ENCODE data around the gene TNFRSF21. TPM values are rescaled to one million over a fixed set of nuclear protein-coding genes. Genes with fewer than 3 reads are reported as not detected.

TNFRSF21 gene
- total and polyA plus RNA-seq, 11 donors, result 2.7 to 18.1 (median 5.6) TPM

DNA sequence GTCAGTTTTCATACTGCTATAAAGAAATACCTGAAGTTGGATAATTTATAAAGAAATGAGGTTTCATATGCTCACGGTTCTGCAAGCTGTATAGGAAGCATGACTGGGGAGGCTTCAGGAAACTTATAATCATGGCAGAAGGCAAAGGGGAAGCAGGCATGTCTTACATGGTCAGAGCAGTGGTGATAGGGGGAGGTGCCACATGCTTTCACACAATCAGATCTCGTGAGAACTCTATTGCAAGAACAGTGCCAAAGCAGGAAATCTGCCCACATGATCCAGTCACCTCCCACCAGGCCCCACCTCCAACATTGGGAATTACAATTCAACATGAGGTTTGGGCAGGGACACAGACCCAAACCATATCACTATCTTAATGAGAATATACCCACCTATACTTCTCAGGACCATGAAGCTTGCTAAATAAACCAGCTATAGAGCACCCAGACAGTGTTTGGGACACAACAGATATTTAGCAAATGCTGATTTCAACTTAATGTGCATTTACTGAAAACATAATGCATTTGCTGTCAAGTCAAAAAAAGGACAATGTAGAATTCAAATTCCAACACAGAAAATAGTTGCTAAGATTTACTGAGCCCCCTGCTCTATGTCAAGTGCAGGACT is 63.8 kb downstream of the TNFRSF21 start:
- ATAC-seq (no peak), DNase-seq (no peak)
- WGBS, 4 donors, result 38 to 47% (median 45%) methylated on average over 2 of the region's 2 CpGs
- H3K9me3 ChIP-seq, result no peaks in the 10 kb centered on the region
- peak overlapping the region in 5 of 12 donors; percentile 18 to 44 (median 40) for H3K27ac ChIP-seq
- H3K27me3 ChIP-seq, result no peaks in the 10 kb centered on the region
- no peak overlapping the region for H3K4me3 ChIP-seq
- TF ChIP-seq POLR2A (IDR thresholded peaks at IDR 0.05), result no peak
- no peak for TF ChIP-seq CTCF (IDR thresholded peaks at IDR 0.05)
- intact Hi-C loops (cut with DNase I), result loop anchor here in 8 of 10 donors (5.0 to 10.0 kb wide), 6 partner anchors 59 to 169 kb away; partner anchors contain the start of gene TNFRSF21 (in 4 of the 8)
- H3K36me3 ChIP-seq, result no peaks in the 10 kb centered on the region
- H3K4me1 ChIP-seq, result peaks cover 0 to 55% (median 40%) of the 10 kb centered on the region in 12 donors

DNA sequence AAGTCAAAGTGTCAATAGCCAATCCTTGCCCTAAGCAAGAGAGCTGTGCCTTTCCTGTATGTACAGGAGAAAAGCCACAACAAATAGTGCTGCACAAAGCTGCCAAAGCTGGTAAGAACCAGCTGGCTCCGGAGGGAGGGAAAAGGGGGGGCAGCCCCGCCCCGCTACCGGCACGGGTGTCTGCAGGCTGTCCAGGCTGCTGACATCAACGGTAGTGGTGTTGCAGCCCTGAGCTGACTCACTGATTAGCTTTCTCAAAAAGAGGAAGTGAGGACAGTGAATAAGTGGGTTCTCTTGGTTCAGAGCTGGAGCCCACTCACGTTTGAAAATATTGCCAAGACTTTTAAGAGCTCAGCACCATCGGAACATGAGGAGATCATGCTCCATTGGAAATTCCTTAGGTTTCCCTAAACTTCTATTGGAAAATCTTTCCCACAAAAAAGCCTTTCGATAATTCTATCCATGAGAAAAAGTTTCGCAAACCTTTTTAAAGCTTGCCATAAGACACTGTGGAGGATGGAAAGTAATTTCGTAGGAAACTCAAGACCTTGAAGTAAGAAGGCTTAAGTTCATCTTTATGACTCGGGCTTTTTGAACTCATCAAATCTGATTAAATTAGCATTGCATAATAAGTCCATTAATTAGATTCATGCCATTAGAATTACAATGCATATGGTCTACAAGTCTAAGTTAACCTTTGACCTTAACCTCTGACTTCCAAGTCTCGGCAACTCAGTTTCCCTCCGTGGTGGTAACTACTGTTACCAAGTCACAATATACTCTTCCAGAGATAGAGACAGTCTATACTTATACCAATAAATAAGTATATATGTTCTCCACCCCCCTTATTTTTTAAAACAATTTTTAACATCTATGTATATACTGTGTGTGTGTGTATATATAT is 67.0 kb downstream of the TNFRSF21 start:
- H3K27me3 ChIP-seq, result no peaks in the 10 kb centered on the region
- ATAC-seq (peak; percentile 96 to 99 (median 98)), DNase-seq (peak; percentile 85 to 92 (median 90))
- no peaks in the 10 kb centered on the region for H3K36me3 ChIP-seq
- intact Hi-C loops (cut with DNase I), result loop anchor here in 6 of 10 donors (5.0 to 10.0 kb wide), 4 partner anchors 62 to 148 kb away; partner anchors contain the start of gene TNFRSF21 (in 1 of the 6)
- TF ChIP-seq CTCF (IDR thresholded peaks at IDR 0.05), result no peak
- TF ChIP-seq POLR2A (IDR thresholded peaks at IDR 0.05), result no peak
- H3K4me3 ChIP-seq, result peak overlapping the region in 1 of 12 donors; percentile 6
- H3K4me1 ChIP-seq, result peaks cover 0 to 43% (median 29%) of the 10 kb centered on the region in 12 donors
- H3K27ac ChIP-seq, result peak overlapping the region in 8 of 12 donors; percentile 1 to 72 (median 34)
- 34 to 37% (median 35%) methylated on average over 14 of the region's 14 CpGs for WGBS, 4 donors
- H3K9me3 ChIP-seq, result no peaks in the 10 kb centered on the region

DNA sequence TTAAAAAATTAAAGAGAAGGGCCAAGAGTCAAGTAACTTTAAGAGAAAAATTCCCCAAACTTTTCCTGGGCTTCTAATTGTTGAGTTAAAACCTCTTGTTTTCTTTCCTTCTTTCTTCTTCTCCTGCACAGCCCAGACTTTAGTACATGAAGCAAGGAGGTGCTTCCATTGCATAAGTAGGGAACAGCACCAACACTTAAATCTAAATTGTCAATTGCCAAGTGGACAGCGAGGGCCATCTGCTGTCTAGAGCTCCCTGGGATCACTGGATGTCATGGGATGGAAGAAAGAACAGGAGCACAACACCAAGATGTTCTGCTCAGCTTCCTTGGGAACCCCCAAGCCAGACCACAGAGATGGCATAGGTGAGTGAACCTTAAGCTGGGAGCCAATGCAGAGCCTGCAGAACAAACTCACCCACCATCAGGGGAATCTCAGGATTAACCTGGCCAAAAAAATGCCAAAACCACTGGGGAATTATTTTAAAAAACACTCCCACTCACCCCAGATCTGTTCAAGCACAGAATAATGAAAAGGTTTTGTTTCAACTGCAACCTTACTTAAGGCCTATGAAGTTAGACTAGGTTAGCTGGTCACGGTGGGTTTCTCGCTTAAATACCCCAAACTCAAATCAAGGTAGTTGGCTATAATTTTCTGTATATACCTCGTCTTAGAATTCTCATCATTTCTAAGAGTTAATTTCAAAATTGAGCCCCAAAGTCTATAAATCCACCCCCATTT is 67.8 kb downstream of the TNFRSF21 start:
- ATAC-seq, result peak; percentile 7 to 57 (median 27)
- intact Hi-C loops (cut with DNase I), result loop anchor here in 6 of 10 donors (5.0 to 10.0 kb wide), 4 partner anchors 63 to 147 kb away; partner anchors contain the start of gene TNFRSF21 (in 1 of the 6)
- WGBS, 4 donors, result 74 to 79% (median 77%) methylated on average over 4 of the region's 4 CpGs
- Histone ChIP-seq H3K9me3 (no peaks in the 10 kb centered on the region), H3K27ac (peak overlapping the region in 8 of 12 donors; percentile 1 to 72 (median 34)), H3K27me3 (no peaks in the 10 kb centered on the region), H3K36me3 (no peaks in the 10 kb centered on the region), H3K4me3 (peak overlapping the region in 1 of 12 donors; percentile 6), H3K4me1 (peaks cover 0 to 36% (median 21%) of the 10 kb centered on the region in 12 donors)
- DNase-seq, result peak in 1 of 5 donors; percentile 28
- TF ChIP-seq CTCF (IDR thresholded peaks at IDR 0.05) (no peak), POLR2A (IDR thresholded peaks at IDR 0.05) (no peak)

Measured in heart left ventricle (tissue), 16 donors.